K562 (cell line): ENCODE data around the gene CDK14. TPM values are rescaled to one million over a fixed set of nuclear protein-coding genes. Genes with fewer than 3 reads are reported as not detected.

Experiments
- ATAC-seq: fragments of 200-7000 bp; cut with Tn5 transposase; 3 replicates; pipeline ENCODE4 v1.9.1; 2020; ENCODE audit warnings: moderate library complexity
- BruUV-seq: library from RNA; stranded (reverse); fragments of 400-500 nt; replicated peaks from 2 replicates; lab custom pipeline; 2021; lab: Mats Ljungman, UMichigan
- CTCF ChIA-PET: fragments of 300-600 bp; formaldehyde crosslinking; extraction: SDS; loops from one replicate; lab custom pipeline; 2021; ENCODE audit warnings: low intra/inter-chr PET ratio; lab: Yijun Ruan, JAX
- POLR2A ChIA-PET: fragments of 300-600, 350-650 bp; sonication (Branson Sonifier 250); formaldehyde crosslinking; extraction: SDS; loops from one replicate; lab custom pipeline; 2021; ENCODE audit warnings: antibody characterized with exemption, inconsistent platforms; lab: Yijun Ruan, JAX
- DNase-seq, 4 experiments: peaks; one replicate each; pipeline versions ENCODE4 v3.0.0 to v3.0.0-alpha.2; 2011 to 2018; ENCODE audit warnings: low spot score in 3 of 4, mixed read lengths in 3 of 4; ENCODE audit errors: extremely low read depth in 1 of 4
- FAIRE-seq: peaks from 2 replicates; lab custom pipeline; 2011; peaks lifted over from hg19 to GRCh38; lab: Jason Lieb, UNC
- H2AFZ ChIP-seq: 2 replicates; pipeline ENCODE4 v1.6.0; 2011; ENCODE audit warnings: low read depth, low read length, control low read depth, inconsistent platforms
- H3K27ac ChIP-seq: fragments of 200-600 bp; 3 replicates; pipeline ENCODE4 v1.8.0; 2011; ENCODE audit warnings: low read depth, mild to moderate bottlenecking, control low read depth, inconsistent platforms, low read length, moderate library complexity, mixed read lengths; ENCODE audit errors: extremely low read depth
- H3K27me3 ChIP-seq, 2 experiments: fragments of 300-600 bp in 1 of 2; 2 replicates in 1 of 2; 3 replicates in 1 of 2; pipeline versions ENCODE4 v1.6.0 to v1.8.0; 2011; ENCODE audit warnings: inconsistent platforms in 2 of 2, low read length in 2 of 2, mild to moderate bottlenecking in 1 of 2, mixed read lengths in 1 of 2, moderate library complexity in 1 of 2; ENCODE audit not compliant: control insufficient read depth in 2 of 2, insufficient read depth in 2 of 2
- H3K36me3 ChIP-seq: fragments of 300-600 bp; 3 replicates; pipeline ENCODE4 v1.8.0; 2011; ENCODE audit warnings: mild to moderate bottlenecking, low read length, inconsistent platforms; ENCODE audit not compliant: control insufficient read depth, insufficient read depth
- H3K4me1 ChIP-seq, 2 experiments: fragments of 200-600 bp in 1 of 2; replicated peaks in 1 of 2; 2 replicates in 1 of 2; 3 replicates in 1 of 2; pipeline versions ENCODE4 v1.5.1 to v1.8.0; 2011; ENCODE audit warnings: inconsistent platforms in 2 of 2, low read length in 2 of 2, mild to moderate bottlenecking in 1 of 2, mixed read lengths in 1 of 2, moderate library complexity in 1 of 2; ENCODE audit not compliant: control insufficient read depth in 2 of 2, insufficient read depth in 2 of 2
- H3K4me2 ChIP-seq: 2 replicates; pipeline ENCODE4 v1.6.1; 2011; ENCODE audit warnings: low read length, control low read depth, inconsistent platforms, mixed read lengths; ENCODE audit not compliant: insufficient read depth
- H3K4me3 ChIP-seq: fragments of 200-600 bp; sonication (generic), shearing (Covaris generic); 2 replicates; pipeline ENCODE4 v1.5.1; 2016; ENCODE audit warnings: control low read depth, inconsistent platforms
- H3K79me2 ChIP-seq: fragments of 200-600 bp; 3 replicates; pipeline ENCODE4 v1.8.0; 2011; ENCODE audit warnings: low read length, inconsistent platforms; ENCODE audit not compliant: control insufficient read depth, insufficient read depth
- H3K9ac ChIP-seq, 2 experiments: 2 replicates each; pipeline versions ENCODE4 v1.6.0 to v1.6.1; 2011; ENCODE audit warnings: low read depth in 2 of 2, low read length in 2 of 2, control low read depth in 1 of 2, inconsistent platforms in 1 of 2, mild to moderate bottlenecking in 1 of 2, mixed read lengths in 1 of 2; ENCODE audit not compliant: insufficient read depth in 1 of 2
- H3K9me1 ChIP-seq: one replicate; pipeline ENCODE4 v1.6.0; 2011; ENCODE audit warnings: inconsistent platforms, mild to moderate bottlenecking, low read length, moderate library complexity; ENCODE audit not compliant: control insufficient read depth, insufficient read depth
- H3K9me3 ChIP-seq: replicated peaks from 2 replicates; pipeline ENCODE4 v1.5.1; 2011; ENCODE audit warnings: low read depth, low read length, inconsistent platforms; ENCODE audit not compliant: control insufficient read depth, insufficient read depth
- H4K20me1 ChIP-seq: replicated peaks from 2 replicates; pipeline ENCODE4 v1.6.1; 2011; ENCODE audit warnings: low read length, inconsistent platforms, mixed read lengths; ENCODE audit not compliant: control insufficient read depth, insufficient read depth
- CBFA2T3 ChIP-seq: fragments of 450-650 bp; IDR thresholded peaks from 2 replicates; pipeline ENCODE4 v1.6.1; 2017
- CGGBP1 ChIP-seq: fragments of 250-450 bp; sonication (Bioruptor Pico); IDR thresholded peaks from 2 replicates; pipeline ENCODE4 v1.9.0; 2021; ENCODE audit warnings: mild to moderate bottlenecking
- ELK3 ChIP-seq: fragments of 450-650 bp; formaldehyde crosslinking; IDR thresholded peaks from 2 replicates; pipeline ENCODE4 v1.4.0; 2020; ENCODE audit warnings: mild to moderate bottlenecking
- ETS2 ChIP-seq: IDR thresholded peaks from 2 replicates; pipeline ENCODE4 v1.6.1; 2016; ENCODE audit warnings: borderline replicate concordance, missing genetic modification characterization, mild to moderate bottlenecking, moderate library complexity, missing compliant biosample characterization; ENCODE audit not compliant: poor library complexity, severe bottlenecking
- EZH2 ChIP-seq: IDR thresholded peaks from 2 replicates; pipeline ENCODE4 v1.6.1; 2012; ENCODE audit warnings: low read depth, mild to moderate bottlenecking, inconsistent platforms, low read length, borderline replicate concordance
- HES1 ChIP-seq: fragments of 450-650 bp; IDR thresholded peaks from 2 replicates; pipeline ENCODE4 v1.6.1; 2016; ENCODE audit warnings: low read depth, mild to moderate bottlenecking, moderate library complexity
- HNRNPLL ChIP-seq: fragments of 200-400 bp; formaldehyde crosslinking; IDR thresholded peaks from 2 replicates; pipeline ENCODE4 v1.6.1; 2017; ENCODE audit warnings: low read length, low read depth, mild to moderate bottlenecking; ENCODE audit not compliant: poor library complexity, severe bottlenecking
- JUNB ChIP-seq: fragments of 450-650 bp; formaldehyde crosslinking; conservative IDR thresholded peaks from 2 replicates; pipeline ENCODE4 v1.4.0; 2020; ENCODE audit warnings: mild to moderate bottlenecking
- KAT7 ChIP-seq: sonication (generic); formaldehyde crosslinking; IDR thresholded peaks from 2 replicates; pipeline ENCODE4 v1.8.0; 2022; ENCODE audit warnings: missing genetic modification reagents, mild to moderate bottlenecking, borderline replicate concordance
- RBM34 ChIP-seq: fragments of 200-400 bp; formaldehyde crosslinking; IDR thresholded peaks from 2 replicates; pipeline ENCODE4 v1.6.1; 2018; ENCODE audit warnings: low read length, borderline replicate concordance; ENCODE audit not compliant: insufficient read depth
- SMAD3 ChIP-seq: fragments of 450-650 bp; formaldehyde crosslinking; conservative IDR thresholded peaks from 2 replicates; pipeline ENCODE4 v1.4.0; 2020; ENCODE audit warnings: mild to moderate bottlenecking
- ZBTB34 ChIP-seq: fragments of 250-450 bp; sonication (Bioruptor Pico); IDR thresholded peaks from 2 replicates; pipeline ENCODE4 v1.8.0; 2021; ENCODE audit warnings: mild to moderate bottlenecking, moderate library complexity
- ZBTB7A ChIP-seq: IDR thresholded peaks from 2 replicates; pipeline ENCODE4 v1.6.1; 2011; ENCODE audit warnings: low read depth, mild to moderate bottlenecking, low read length, moderate library complexity, borderline replicate concordance; ENCODE audit not compliant: control insufficient read depth
- ZNF12 ChIP-seq: sonication (generic); formaldehyde crosslinking; IDR thresholded peaks from 2 replicates; pipeline ENCODE4 v1.4.0; 2020; ENCODE audit warnings: mild to moderate bottlenecking, missing genetic modification reagents
- ZNF239 ChIP-seq: fragments of 250-450 bp; sonication (Bioruptor Pico); IDR thresholded peaks from 2 replicates; pipeline ENCODE4 v1.4.0; 2020; ENCODE audit warnings: mild to moderate bottlenecking
- ZNF79 ChIP-seq: fragments of 250-450 bp; sonication (Bioruptor Pico); IDR thresholded peaks from 2 replicates; pipeline ENCODE4 v1.4.0; 2020; ENCODE audit warnings: low read depth, mild to moderate bottlenecking, moderate library complexity
- WGBS: fragments of 100-300 bp; shearing (Covaris generic); methylation state at CpG from one replicate; pipeline ENCODE4 v1.1.6; 2016; ENCODE audit warnings: low coverage, mixed read lengths; ENCODE audit not compliant: insufficient coverage; ENCODE audit errors: missing lambda C conversion rate; 5-methylcytosine and 5-hydroxymethylcytosine counted together
- in situ Hi-C: fragments of 300-500 bp; cut with MboI; formaldehyde crosslinking; loops from 4 replicates; pipeline ENCODE4 v1.15.0; 2018; ENCODE audit warnings: inconsistent platforms, mixed read lengths
- intact Hi-C: fragments of 100-400 bp; cut with micrococcal nuclease; formaldehyde crosslinking; loops from 2 replicates; pipeline ENCODE4 v1.14.2; 2022
- polyA plus RNA-seq, 8 experiments: library from polyadenylated mRNA; depleted of rRNA in 4 of 8; stranded (reverse) in 5 of 8; unstranded in 3 of 8; fragments of >200 nt; fragmentation: Nextera tagmentation in 2 of 8; fragmentation: Illumina TruSeq in 1 of 8; extraction: Ambion mirVana in 2 of 8; extraction: Trizol in 1 of 8; gene quantifications; 2 replicates each; pipeline versions ENCODE4 v1.2.1 to v1.2.3, GENCODE V29; 2011 to 2014; ENCODE audit warnings: inconsistent platforms in 1 of 8, missing spikeins in 1 of 8
- total RNA-seq, 7 experiments: library from RNA; depleted of rRNA in 6 of 7; stranded (reverse); fragments of >200 nt in 6 of 7; fragmentation: Illumina TruSeq in 2 of 7; extraction: Trizol in 2 of 7; gene quantifications; 2 replicates each; pipeline versions ENCODE4 v1.2.1 to v1.2.3, GENCODE V29; 2011 to 2021; ENCODE audit warnings: low replicate concordance in 1 of 7

CDK14 gene
- total and polyA plus RNA-seq, 9 of the 15 experiments (the other 6 are each of a cell fraction or from before 2014, with no cell fraction given): 0.03 to 0.91 (median 0.16) TPM

DNA sequence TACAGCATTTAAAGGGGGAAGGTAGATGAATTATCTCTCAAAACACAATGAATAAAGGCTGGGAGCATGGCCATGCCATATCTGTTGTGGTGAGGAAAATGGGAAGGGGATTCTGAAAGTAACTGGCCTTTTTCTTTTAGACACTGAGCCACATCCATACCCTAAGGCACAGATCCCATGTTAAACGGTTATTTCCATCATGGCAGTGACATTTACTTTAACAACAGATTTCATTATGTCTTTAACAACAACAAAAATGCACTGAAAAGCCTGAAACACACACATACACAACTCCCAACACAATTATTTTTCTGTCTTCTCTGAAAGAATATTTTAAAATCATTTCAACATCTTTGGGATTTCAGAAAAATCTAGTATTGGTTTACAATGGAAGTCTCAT is 492.0 kb downstream of the CDK14 start:
- H3K79me2 ChIP-seq: no peaks in the 10 kb centered on the region
- 0% methylated on average over 1 of the region's 1 CpG for WGBS
- no TSS peak for BruUV-seq
- H3K27ac ChIP-seq: no peak overlapping the region
- H4K20me1 ChIP-seq: no peaks in the 10 kb centered on the region
- ATAC-seq: no peak
- peaks cover 2 to 5% of the 10 kb centered on the region in 2 experiments; a peak in 1 of 5 replicates for H3K27me3 ChIP-seq
- H3K9me3 ChIP-seq: no peaks in the 10 kb centered on the region
- no peaks in the 10 kb centered on the region for H3K4me1 ChIP-seq
- POLR2A ChIA-PET: no interaction called here
- no peak for DNase-seq
- FAIRE-seq: no peak
- no peak overlapping the region for H3K9ac ChIP-seq
- intact Hi-C loops (loop anchor here (2.0 to 10.0 kb wide), 3 partner anchors 347 to 767 kb away; no protein-coding TSS in a partner anchor), in situ Hi-C loops (loop anchor here (5.0 kb wide), 1 partner anchor 549 kb away; no protein-coding TSS in a partner anchor)
- H3K4me3 ChIP-seq: no peak overlapping the region
- no peaks in the 10 kb centered on the region for H3K9me1 ChIP-seq
- no peak overlapping the region for H2AFZ ChIP-seq
- no peak for TF ChIP-seq KAT7 (CRISPR knock-in tag)
- TF ChIP-seq ETS2: no peak
- no peak for TF ChIP-seq ZNF12
- no peak for TF ChIP-seq ELK3 (CRISPR knock-in tag)
- no peak for TF ChIP-seq SMAD3 (CRISPR knock-in tag)
- TF ChIP-seq ZNF79 (CRISPR knock-in tag): no peak
- no peak for TF ChIP-seq ZBTB34
- no peak for TF ChIP-seq HNRNPLL
- no peak for TF ChIP-seq EZH2
- TF ChIP-seq ZNF239: no peak
- TF ChIP-seq RBM34: no peak
- TF ChIP-seq JUNB (CRISPR knock-in tag): no peak
- TF ChIP-seq CGGBP1 (CRISPR knock-in tag): no peak
- no peak for TF ChIP-seq CBFA2T3
- no peak for TF ChIP-seq HES1
- TF ChIP-seq ZBTB7A: no peak
- CTCF ChIA-PET: interaction anchor here (0.9 kb wide), 1 partner anchor 42 kb away, joined by 3 read pairs; no protein-coding TSS in a partner anchor
- H3K36me3 ChIP-seq: no peaks in the 10 kb centered on the region
- H3K4me2 ChIP-seq: no peak overlapping the region
